SW480 (cell line): Measurements from ENCODE around the gene TLCD3A.
"Not testable (repeated sequence)": the region's sequence is repeated elsewhere in the genome, so short reads cannot be mapped to it uniquely, and the experiment has no call there.

Experiments used
- DNase-seq: peaks from one replicate; pipeline ENCODE4 v3.0.0-alpha.2; 2016; ENCODE audit warnings: low spot score

Gene TLCD3A

GRCh38 chr17:749359-749758 lies 17.0 kb downstream of the TLCD3A start:
- DNase-seq: not testable (repeated sequence)

GRCh38 chr17:750431-751037 lies 18.1 kb downstream of the TLCD3A start:
- no peak for DNase-seq

- DNase-seq: peak; percentile 41
Measured at GRCh38 chr17:751269-752001, 19.0 kb downstream of the TLCD3A start.

GRCh38 chr17:752002-752619 lies 19.7 kb downstream of the TLCD3A start, which contains the start of gene GEMIN4:
GEMIN4 (minus strand) TSS chr17:752264; CDS start chr17:752142, 122 bp downstream.
- DNase-seq: peak; percentile 78

GRCh38 chr17:752620-753219 lies 20.3 kb downstream of the TLCD3A start:
- DNase-seq: peak; percentile 21

GRCh38 chr17:753418-753817 lies 21.0 kb downstream of the TLCD3A start:
- DNase-seq: no peak

GRCh38 chr17:755319-755961 lies 23.0 kb downstream of the TLCD3A start:
- not testable (repeated sequence) for DNase-seq

GRCh38 chr17:756010-756567 lies 23.7 kb downstream of the TLCD3A start:
- not testable (repeated sequence) for DNase-seq

- no peak for DNase-seq
Measured at GRCh38 chr17:759964-760363, 27.6 kb downstream of the TLCD3A start.

- no peak for DNase-seq
Measured at GRCh38 chr17:760371-760770, 28.0 kb downstream of the TLCD3A start.

- no peak for DNase-seq
Measured at GRCh38 chr17:767076-767475, 34.7 kb downstream of the TLCD3A start.

- DNase-seq: no peak
Measured at GRCh38 chr17:773016-773415, 40.6 kb downstream of the TLCD3A start.

- DNase-seq: peak; percentile 78
Measured at GRCh38 chr17:773467-774312, 41.3 kb downstream of the TLCD3A start.

GRCh38 chr17:774313-774584 lies 41.9 kb downstream of the TLCD3A start:
- no peak for DNase-seq

GRCh38 chr17:778096-778495 lies 45.7 kb downstream of the TLCD3A start:
- no peak for DNase-seq

GRCh38 chr17:781805-782731 lies 49.7 kb downstream of the TLCD3A start, which contains the start of the genes GLOD4 and MRM3:
GLOD4 (minus strand) TSS chr17:782280; CDS start chr17:782255, 25 bp downstream.
MRM3 (plus strand) TSS chr17:782353; CDS start chr17:782379, 26 bp downstream.
- DNase-seq: peak; percentile 75

- no peak for DNase-seq
Measured at GRCh38 chr17:784143-784542, 51.7 kb downstream of the TLCD3A start.

- DNase-seq: not testable (repeated sequence)
Measured at GRCh38 chr17:785901-786300, 53.5 kb downstream of the TLCD3A start.

GRCh38 chr17:787641-788221 lies 55.3 kb downstream of the TLCD3A start:
- no peak for DNase-seq
